HG03575 (cell line): ENCODE data around the gene YWHAG.
"Not testable (repeated sequence)": the region's sequence is repeated elsewhere in the genome, so short reads cannot be mapped to it uniquely, and the experiment has no call there.

Experiments used
- ATAC-seq: cut with Tn5 transposase; IDR thresholded peaks from one replicate; pipeline ENCODE4 v1.9.1; 2021; ENCODE audit not compliant: unreplicated experiment, insufficient number of reproducible peaks, low FRiP score; ENCODE audit errors: extremely low read depth

Gene YWHAG

GRCh38 chr7:76383089-76383944, 24.5 kb upstream of the YWHAG start:
- ATAC-seq: no peak

DNA sequence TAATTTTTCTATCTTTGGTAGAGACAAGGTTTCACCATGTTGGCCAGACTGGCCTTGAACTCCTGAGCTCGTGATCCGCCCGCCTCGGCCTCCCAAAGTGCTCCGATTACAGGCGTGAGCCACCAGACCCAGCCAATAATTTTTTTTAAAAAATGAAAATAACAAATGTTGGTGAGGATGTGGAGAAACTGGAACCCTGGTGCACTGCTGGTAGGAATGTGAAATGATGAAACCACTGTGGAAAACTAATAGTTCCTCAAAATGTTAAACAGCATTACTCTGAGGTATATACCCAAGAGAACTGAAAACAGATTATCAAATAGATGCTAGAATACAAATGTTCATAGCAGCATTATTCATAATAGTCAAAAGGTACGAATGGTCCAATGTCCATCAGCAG, 23.0 kb upstream of the YWHAG start:
- ATAC-seq: no peak

- no peak for ATAC-seq
Observed at GRCh38 chr7:76380623-76380966, 21.8 kb upstream of the YWHAG start.

GRCh38 chr7:76377186-76377918, 18.6 kb upstream of the YWHAG start:
- ATAC-seq: no peak

DNA sequence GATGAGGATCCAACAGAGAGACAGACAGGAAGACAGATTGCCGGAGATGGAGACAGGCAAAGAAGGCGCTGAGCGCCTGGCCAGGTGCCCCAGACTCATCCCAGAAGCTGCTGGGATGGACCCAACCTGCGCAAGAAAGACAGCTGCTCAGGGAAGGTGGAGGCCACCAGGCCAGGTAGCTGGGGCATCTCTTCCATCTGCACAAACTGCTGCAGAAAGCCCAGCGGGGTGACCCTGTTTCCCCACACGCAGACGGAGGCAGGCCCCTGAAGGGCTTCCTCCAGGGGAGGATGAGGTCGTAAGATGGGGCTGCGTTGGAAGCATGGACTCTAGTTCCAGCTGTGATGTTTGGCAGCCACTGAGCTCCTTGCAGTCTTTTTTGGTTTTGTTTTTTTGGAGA, 16.5 kb upstream of the YWHAG start:
- no peak for ATAC-seq

- ATAC-seq: no peak
Observed at GRCh38 chr7:76372984-76373833, 14.4 kb upstream of the YWHAG start.

GRCh38 chr7:76371396-76371795, 12.6 kb upstream of the YWHAG start:
- no peak for ATAC-seq

- no peak for ATAC-seq
Observed at GRCh38 chr7:76369018-76369417, 10.2 kb upstream of the YWHAG start.

GRCh38 chr7:76368190-76368589, 9.4 kb upstream of the YWHAG start:
- ATAC-seq: no peak

DNA sequence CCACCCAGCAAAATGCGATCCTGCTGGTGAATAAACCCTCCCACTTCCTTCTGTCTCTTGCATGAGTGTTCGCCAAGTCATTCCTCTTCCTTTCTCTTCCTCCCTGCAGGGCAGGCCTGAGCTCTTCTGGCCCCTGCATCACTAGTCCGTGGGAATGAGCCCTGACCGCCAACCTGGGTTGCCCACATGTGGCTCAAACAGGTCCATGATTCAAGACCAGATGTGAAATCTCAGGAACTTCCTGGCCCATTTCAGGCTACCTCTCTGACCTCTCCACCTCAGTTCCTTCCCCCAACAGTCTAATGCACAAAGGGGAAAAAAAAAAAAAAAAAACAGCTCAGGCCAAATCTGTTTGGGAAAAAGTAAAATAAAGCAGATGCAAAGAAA, 5.4 kb upstream of the YWHAG start:
- ATAC-seq: no peak

GRCh38 chr7:76363754-76364153, 5.0 kb upstream of the YWHAG start:
- ATAC-seq: not testable (repeated sequence)

- ATAC-seq: no peak
Observed at GRCh38 chr7:76359978-76360638, 1.3 kb upstream of the YWHAG start.

GRCh38 chr7:76359111-76359977, 553 bp upstream of the YWHAG start:
- peak; percentile 76 for ATAC-seq

- ATAC-seq: no peak
Observed at GRCh38 chr7:76358011-76358480, 745 bp downstream of the YWHAG start.

DNA sequence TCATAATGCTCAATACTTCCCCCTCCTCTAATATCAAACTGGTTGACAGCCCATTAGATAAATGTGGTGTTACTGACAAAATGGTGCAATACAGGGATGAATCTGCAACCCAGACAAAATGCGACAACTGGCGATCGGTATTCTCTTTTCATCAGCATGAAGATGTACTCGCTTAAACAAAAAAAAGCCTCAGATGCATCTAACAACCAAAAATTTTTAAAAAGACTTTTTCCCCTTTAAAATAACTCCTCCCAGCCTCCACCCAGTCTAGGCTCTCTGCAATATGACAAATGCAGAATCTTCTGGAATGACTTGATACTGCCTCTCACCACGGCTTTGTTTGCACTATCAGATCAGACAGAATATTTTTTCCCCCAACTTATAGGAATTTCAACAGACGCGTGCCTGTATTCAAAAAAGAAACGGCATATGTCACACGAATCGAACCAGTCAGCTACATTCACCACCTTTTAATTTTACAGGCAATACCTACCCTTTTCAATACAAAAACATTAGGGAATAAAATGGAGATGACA, 1.2 kb downstream of the YWHAG start:
- ATAC-seq: no peak

DNA sequence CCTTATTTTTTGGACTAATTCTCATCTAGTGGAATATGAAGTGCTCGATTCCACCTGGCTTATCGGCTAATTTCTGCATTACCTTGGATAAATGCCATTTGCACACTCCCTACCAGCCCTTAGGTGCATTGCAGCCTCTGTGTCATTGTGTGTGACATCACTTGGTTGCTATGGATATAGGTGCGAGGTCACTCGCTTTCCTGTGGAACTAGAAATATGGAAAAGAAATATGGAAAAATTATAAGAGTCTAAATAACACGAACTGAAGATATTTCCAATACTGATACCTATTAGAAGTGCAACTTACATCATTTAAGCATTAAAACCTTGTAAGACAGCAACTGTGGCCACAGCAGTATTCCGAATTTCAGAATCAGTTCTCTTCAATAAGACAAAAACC, 2.0 kb downstream of the YWHAG start:
- ATAC-seq: no peak

- no peak for ATAC-seq
Observed at GRCh38 chr7:76356115-76356514, 2.7 kb downstream of the YWHAG start.
